OCI-LY1 (cell line): ENCODE measurements around the gene ANKLE2.

Experiments
- H2AFZ ChIP-seq: fragments of 200-600 bp; sonication (generic), shearing (Covaris generic); 2 replicates; pipeline ENCODE4 v1.6.0; 2014; ENCODE audit warnings: antibody characterized with exemption, mild to moderate bottlenecking, low read length
- H3F3A ChIP-seq: fragments of 200-600 bp; sonication (generic), shearing (Covaris generic); 2 replicates; pipeline ENCODE4 v1.6.0; 2014; ENCODE audit warnings: mild to moderate bottlenecking, antibody characterized with exemption, low read length, moderate library complexity; ENCODE audit not compliant: insufficient read depth
- H3K27ac ChIP-seq: fragments of 200-600 bp; sonication (generic); 2 replicates; pipeline ENCODE4 v1.5.1; 2014; ENCODE audit warnings: low read length, mixed run types, mild to moderate bottlenecking, low read depth; ENCODE audit not compliant: poor library complexity, severe bottlenecking
- H3K27me3 ChIP-seq: fragments of 200-600 bp; sonication (generic); 2 replicates; pipeline ENCODE4 v1.6.0; 2014; ENCODE audit warnings: antibody characterized with exemption, mild to moderate bottlenecking, low read length, moderate library complexity; ENCODE audit not compliant: insufficient read depth
- H3K36me3 ChIP-seq: fragments of 200-600 bp; sonication (generic); 2 replicates; pipeline ENCODE4 v1.6.1; 2014; ENCODE audit warnings: mild to moderate bottlenecking, antibody characterized with exemption, low read length, moderate library complexity, mixed read lengths; ENCODE audit not compliant: insufficient read depth
- H3K4me1 ChIP-seq: fragments of 200-600 bp; sonication (generic); 2 replicates; pipeline ENCODE4 v1.5.1; 2014; ENCODE audit warnings: mild to moderate bottlenecking, low read length, moderate library complexity; ENCODE audit not compliant: insufficient read depth, severe bottlenecking
- H3K4me2 ChIP-seq: fragments of 200-600 bp; sonication (generic), shearing (Covaris generic); 2 replicates; pipeline ENCODE4 v1.6.1; 2014; ENCODE audit warnings: low read length
- H3K4me3 ChIP-seq: fragments of 200-600 bp; sonication (generic); 2 replicates; pipeline ENCODE4 v1.5.1; 2014; ENCODE audit warnings: low read length, low read depth, mild to moderate bottlenecking, mixed read lengths; ENCODE audit not compliant: poor library complexity, severe bottlenecking
- H3K79me2 ChIP-seq: fragments of 200-600 bp; shearing (Covaris generic); 2 replicates; pipeline ENCODE4 v1.6.1; 2016; ENCODE audit warnings: mixed run types, low read length, mixed read lengths; ENCODE audit not compliant: insufficient read depth
- H3K9ac ChIP-seq: fragments of 200-600 bp; sonication (generic), shearing (Covaris generic); 2 replicates; pipeline ENCODE4 v1.6.1; 2014; ENCODE audit warnings: mild to moderate bottlenecking, low read length, mixed read lengths
- H3K9me2 ChIP-seq: fragments of 200-600 bp; sonication (generic), shearing (Covaris generic); 2 replicates; pipeline ENCODE4 v1.6.1; 2014; ENCODE audit warnings: low read depth, mild to moderate bottlenecking, low read length, mixed read lengths
- H3K9me3 ChIP-seq: fragments of 200-600 bp; shearing (Covaris generic); 2 replicates; pipeline ENCODE4 v1.6.1; 2014; ENCODE audit warnings: low read length, mixed read lengths
- H4K20me1 ChIP-seq: fragments of 200-600 bp; sonication (generic), shearing (Covaris generic); 2 replicates; pipeline ENCODE4 v1.6.0; 2016; ENCODE audit warnings: mild to moderate bottlenecking, low read length; ENCODE audit not compliant: insufficient read depth
- EZH2 ChIP-seq: fragments of 200-600 bp; sonication (generic), shearing (Covaris generic); IDR thresholded peaks from 2 replicates; pipeline ENCODE4 v1.8.0; 2017; ENCODE audit warnings: borderline replicate concordance, mixed run types, mild to moderate bottlenecking, antibody characterized with exemption, low read length, moderate library complexity, mixed read lengths
- TF ChIP-seq, protein P1 (sequence below): fragments of 200-600 bp; sonication (generic), shearing (Covaris generic); IDR thresholded peaks from 2 replicates; pipeline ENCODE4 v1.5.1; 2017; ENCODE audit warnings: mild to moderate bottlenecking, antibody characterized with exemption, low read length, moderate library complexity, mixed read lengths

The ANKLE2 gene

DNA sequence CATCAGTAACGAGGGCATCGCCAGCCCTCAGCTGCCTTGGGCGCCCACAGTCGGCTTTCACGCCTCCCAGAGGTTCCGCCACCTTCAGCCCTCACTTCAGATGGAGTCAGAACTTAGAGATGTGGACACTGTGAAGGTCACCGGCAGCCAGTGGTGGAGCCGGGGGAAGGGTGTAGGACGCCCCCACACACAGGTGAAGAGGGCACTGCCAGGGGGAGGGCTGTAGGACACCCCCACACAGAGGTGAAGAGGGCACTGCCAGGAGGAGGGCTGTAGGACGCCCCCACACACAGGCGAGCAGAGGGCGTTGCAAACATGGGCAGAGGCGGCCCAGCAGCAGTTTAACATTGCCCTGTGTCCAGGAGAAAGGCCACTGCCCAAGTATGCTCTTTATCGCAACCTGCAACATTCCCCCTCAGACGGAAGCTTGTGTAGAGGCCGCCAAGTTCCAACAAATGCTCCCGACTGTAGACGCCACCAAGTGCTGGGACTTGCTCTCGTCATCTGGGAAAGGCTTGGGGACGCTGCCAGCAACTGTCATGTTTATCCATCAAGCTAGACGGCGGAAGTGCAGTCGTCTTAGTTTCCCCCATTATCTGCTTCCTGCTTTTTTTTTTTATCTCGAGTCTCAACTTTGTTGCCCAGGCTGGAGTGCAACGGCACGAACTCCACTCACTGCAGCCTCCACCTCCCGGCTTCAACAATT, 4.9 kb upstream of the ANKLE2 start:
- H3K4me2 ChIP-seq = no peak overlapping the region
- H3K9me2 ChIP-seq = no peaks in the 10 kb centered on the region
- peaks cover 68% of the 10 kb centered on the region for H3K4me1 ChIP-seq
- peaks cover 23% of the 10 kb centered on the region for H3K36me3 ChIP-seq
- no peaks in the 10 kb centered on the region for H4K20me1 ChIP-seq
- peaks cover 14% of the 10 kb centered on the region for H3F3A ChIP-seq
- H3K79me2 ChIP-seq = peaks cover 3% of the 10 kb centered on the region; the same call in 1 of the 2 replicates
- no peak overlapping the region; the same call in 1 of the 2 replicates for H3K9ac ChIP-seq
- H3K27me3 ChIP-seq = no peaks in the 10 kb centered on the region
- no peak overlapping the region for H2AFZ ChIP-seq
- TF ChIP-seq EZH2 = no peak
- TF ChIP-seq, protein P1, sequence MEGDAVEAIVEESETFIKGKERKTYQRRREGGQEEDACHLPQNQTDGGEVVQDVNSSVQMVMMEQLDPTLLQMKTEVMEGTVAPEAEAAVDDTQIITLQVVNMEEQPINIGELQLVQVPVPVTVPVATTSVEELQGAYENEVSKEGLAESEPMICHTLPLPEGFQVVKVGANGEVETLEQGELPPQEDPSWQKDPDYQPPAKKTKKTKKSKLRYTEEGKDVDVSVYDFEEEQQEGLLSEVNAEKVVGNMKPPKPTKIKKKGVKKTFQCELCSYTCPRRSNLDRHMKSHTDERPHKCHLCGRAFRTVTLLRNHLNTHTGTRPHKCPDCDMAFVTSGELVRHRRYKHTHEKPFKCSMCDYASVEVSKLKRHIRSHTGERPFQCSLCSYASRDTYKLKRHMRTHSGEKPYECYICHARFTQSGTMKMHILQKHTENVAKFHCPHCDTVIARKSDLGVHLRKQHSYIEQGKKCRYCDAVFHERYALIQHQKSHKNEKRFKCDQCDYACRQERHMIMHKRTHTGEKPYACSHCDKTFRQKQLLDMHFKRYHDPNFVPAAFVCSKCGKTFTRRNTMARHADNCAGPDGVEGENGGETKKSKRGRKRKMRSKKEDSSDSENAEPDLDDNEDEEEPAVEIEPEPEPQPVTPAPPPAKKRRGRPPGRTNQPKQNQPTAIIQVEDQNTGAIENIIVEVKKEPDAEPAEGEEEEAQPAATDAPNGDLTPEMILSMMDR = no peak
- no peak overlapping the region for H3K4me3 ChIP-seq
- no peaks in the 10 kb centered on the region for H3K9me3 ChIP-seq
- peak overlapping the region; percentile 99 for H3K27ac ChIP-seq

DNA sequence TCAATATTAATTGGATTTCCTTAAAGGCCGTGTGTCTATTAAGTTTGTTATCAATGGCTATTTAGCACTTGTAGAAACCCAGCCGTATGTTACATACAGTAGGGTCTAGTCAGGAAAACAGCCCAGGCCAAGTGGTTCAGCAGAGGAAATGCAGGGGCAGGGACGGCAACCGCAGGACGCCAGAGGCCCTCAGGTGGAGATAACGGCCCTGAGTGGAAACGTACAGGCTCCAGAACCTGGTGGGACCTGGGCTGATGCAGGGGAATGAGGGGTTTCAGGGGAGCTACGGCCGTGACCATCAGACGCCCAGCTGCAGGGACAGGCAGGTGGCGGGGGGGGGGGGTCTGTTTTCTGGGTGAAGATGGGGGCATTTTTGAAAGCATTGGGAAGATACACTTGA, 3.7 kb upstream of the ANKLE2 start:
- Histone ChIP-seq H3K27me3 (no peaks in the 10 kb centered on the region), H4K20me1 (no peaks in the 10 kb centered on the region), H3K4me1 (peaks cover 58% of the 10 kb centered on the region), H3F3A (peaks cover 9% of the 10 kb centered on the region; the same call in 1 of the 2 replicates), H3K9me3 (no peaks in the 10 kb centered on the region), H3K9me2 (no peaks in the 10 kb centered on the region), H2AFZ (no peak overlapping the region), H3K79me2 (peaks cover 14% of the 10 kb centered on the region), H3K27ac (peak overlapping the region; percentile 44), H3K9ac (no peak overlapping the region), H3K4me3 (no peak overlapping the region), H3K36me3 (peaks cover 23% of the 10 kb centered on the region), H3K4me2 (no peak overlapping the region)
- TF ChIP-seq EZH2 = no peak
- TF ChIP-seq, protein P1 = no peak

GRCh38 chr12:132764231-132764630, 2.6 kb upstream of the ANKLE2 start:
- Histone ChIP-seq H3K9me3 (no peaks in the 10 kb centered on the region), H3K4me2 (no peak overlapping the region), H3K4me1 (peaks cover 56% of the 10 kb centered on the region), H3K9ac (no peak overlapping the region), H3F3A (peaks cover 9% of the 10 kb centered on the region; the same call in 1 of the 2 replicates), H3K27ac (no peak overlapping the region), H3K79me2 (peaks cover 25% of the 10 kb centered on the region), H3K27me3 (no peaks in the 10 kb centered on the region), H3K36me3 (peaks cover 18% of the 10 kb centered on the region), H3K9me2 (no peaks in the 10 kb centered on the region), H2AFZ (no peak overlapping the region), H4K20me1 (no peaks in the 10 kb centered on the region), H3K4me3 (no peak overlapping the region)
- TF ChIP-seq EZH2 = no peak
- TF ChIP-seq, protein P1 = no peak
